Activated gamma-delta T cell treated with Interleukin-2 at 50 U/mL for 16 hours (primary cell): ENCODE data around the gene DDTL.

Experiments used
- DNase-seq: peaks from one replicate; pipeline ENCODE4 v3.0.0-alpha.2; 2020

Gene DDTL

DNA sequence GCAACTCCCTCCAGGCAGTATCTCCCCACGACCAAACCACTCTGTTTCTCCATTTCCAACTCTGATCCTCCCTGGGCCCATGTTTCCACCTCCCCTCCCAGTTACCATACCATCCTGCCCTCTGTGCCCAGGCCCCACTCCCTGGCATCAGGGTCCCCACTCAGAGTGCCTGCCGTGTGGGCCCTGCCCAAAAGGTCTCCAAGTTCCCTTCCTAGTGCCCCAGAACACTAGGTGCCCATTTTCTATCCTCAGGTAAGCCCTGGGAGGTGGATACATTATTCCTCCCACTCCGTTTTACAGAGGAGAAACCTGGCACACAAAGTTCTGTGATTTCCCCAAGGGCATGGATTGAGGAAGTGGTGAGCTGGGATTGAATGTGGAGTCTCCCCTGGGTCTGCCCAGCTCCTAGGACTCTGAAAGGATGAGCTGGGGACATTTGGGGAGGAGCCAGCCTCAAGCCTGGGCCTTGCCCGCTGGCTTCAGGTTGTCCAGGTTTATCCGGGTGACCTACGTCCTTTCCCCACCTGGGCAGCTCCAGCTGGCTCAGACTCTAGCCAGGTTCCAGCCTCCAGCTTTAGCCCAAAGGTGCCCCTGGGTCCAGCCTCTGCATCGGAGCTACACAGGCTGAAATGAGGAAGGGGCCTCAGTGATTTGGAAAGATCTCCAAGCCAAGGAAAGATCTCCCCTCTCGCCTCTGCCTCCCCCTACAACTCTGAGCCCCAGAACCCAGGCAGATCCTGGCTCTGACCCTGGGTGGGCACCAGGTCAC lies 40.7 kb downstream of the DDTL start:
- DNase-seq = no peak

- no peak for DNase-seq
Measured at GRCh38 chr22:24008022-24008283, 41.3 kb downstream of the DDTL start.

GRCh38 chr22:24008381-24009226 lies 41.9 kb downstream of the DDTL start:
- DNase-seq = no peak

DNA sequence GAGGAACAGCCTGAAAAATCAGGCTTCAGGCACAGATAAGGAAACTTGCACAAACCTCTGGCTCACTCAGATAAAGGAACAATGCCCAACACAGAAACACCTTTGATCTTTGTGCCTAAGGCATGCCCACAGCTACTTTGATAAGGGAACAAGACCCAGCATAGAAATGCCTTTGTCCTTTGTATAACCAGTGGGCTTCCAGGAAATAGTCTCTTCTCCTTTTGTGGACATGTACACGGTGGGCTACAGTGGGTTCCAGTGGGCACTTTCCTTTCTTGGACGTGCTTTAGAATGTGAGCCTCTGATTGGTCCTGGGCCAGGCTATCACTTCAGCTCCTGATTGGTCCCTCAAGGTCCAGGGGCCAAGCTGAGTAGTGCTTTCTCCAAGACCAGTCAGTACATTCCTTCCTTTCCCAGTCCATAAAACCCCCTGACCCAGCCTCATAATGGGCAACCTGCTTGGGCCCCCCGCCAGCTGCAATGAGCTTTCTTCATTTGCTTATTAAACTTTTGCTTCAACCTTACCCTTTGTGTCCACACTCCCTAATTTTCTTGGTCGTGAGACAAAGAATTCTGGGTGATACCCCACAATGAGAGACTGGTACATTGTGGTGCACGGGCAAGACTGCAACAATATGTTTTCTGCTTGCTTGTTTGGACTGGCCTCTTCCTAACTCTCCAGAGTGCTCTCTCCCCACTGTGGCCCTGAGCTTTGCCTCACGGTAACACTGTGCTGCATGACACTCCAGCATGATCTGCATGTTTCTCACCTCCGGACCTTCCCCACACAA lies 42.7 kb downstream of the DDTL start:
- no peak for DNase-seq

GRCh38 chr22:24010018-24010391 lies 43.3 kb downstream of the DDTL start:
- no peak for DNase-seq

- no peak for DNase-seq
Measured at GRCh38 chr22:24011735-24012068, 45.0 kb downstream of the DDTL start.

- no peak for DNase-seq
Measured at GRCh38 chr22:24016156-24016555, 49.5 kb downstream of the DDTL start.

DNA sequence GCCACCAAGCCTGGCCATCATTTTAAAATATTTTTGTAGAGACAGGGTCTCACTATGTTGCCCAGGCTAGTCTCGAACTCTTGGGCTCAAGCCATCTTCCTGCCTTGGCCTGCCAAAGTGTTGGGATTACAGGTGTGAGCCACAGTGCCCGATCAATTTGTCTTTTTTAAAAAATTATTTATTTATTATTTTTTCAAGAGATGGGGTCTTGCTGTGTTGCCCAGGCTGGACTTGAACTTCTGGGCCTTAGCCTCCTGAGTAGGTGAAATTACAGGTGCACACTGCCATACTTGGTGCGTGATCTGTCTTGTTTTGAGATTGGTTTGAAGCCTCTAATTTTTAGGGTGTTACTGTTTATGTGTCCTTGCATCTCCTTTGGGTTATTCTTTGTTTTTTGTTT lies 54.6 kb downstream of the DDTL start:
- DNase-seq = no peak
